ENCODE results near the gene ETNPPL.
"Not testable (repeated sequence)": the region's sequence is repeated elsewhere in the genome, so short reads cannot be mapped to it uniquely, and the experiment has no call there.

The ETNPPL gene

DNA sequence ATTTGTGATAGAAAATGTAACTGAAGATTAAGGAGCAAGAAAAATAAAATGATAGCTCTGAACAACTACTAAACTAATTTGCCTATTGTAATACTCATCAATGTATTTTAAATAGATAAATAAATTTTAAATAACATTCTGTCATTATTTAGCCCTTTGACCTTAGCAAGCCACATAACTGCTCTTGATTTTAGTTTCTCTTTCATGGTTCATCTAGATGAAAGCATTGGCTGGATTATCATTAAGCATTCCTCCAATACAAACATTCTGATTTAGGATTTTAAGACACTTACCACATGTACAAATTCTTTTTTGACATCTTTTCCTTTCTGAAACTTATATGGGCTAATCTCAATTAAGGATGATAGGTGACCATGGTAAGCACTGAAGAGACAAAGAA lies 8.5 kb downstream of the ETNPPL start:
- DNase-seq, result no peak

DNA sequence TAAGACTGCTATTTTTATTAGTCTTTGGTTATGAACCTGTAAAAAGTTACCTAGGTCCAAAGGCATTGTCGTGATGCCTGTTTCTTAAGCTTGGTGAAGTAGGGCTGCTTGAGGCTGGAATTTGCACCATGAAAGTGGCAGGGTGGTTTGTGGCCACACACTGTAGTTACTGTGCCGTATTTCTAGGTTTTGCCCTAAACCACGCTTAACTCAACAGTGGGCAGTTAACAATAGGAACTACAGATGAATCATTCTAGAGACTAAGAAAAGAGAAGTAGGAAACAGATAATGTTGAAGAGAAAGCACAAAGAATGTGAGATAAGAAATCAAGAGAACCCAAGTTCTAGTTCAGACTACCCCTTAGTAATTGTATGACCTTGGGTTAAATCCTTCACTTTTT lies 11.5 kb downstream of the ETNPPL start:
- DNase-seq, result no peak

GRCh38 chr4:108749119-108749518 lies 13.7 kb downstream of the ETNPPL start:
- DNase-seq, result no peak

DNA sequence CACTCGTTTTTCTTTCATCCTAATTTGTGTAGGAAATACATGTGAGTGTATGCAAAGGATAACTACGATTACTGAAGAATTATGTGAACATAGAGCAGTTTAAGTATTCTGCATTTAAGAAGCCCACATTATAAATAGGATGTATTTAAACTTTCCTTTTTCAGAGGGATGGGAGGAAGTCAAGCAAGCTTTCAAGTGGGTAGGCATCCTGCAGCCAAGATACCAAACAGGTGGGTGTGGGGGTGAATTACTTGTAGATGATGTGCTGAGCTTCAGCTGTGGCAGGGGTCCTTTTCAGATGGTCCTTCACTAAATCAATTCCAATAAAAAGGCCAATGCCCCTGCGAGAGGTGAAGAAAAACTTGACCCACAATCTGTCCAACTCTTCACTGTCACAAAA lies 16.3 kb downstream of the ETNPPL start:
- no peak for DNase-seq

DNA sequence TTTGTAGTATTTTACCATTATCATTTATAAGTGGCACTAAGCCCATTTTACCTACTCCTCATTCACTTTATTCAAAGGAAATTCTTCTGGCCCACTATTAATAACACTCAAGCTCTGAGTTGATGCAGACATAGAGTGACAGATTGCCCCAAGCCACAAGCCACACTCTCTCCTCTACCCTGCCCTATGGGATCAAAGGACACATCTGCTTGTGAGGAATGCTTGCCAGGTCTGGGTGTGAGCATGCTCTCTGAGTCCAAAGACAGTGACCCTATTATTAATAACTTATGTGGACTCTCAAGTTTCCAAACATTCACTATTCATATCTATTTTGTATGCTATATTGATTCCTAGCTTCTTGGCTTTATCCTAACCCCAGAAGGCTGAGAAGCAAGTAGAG lies 18.5 kb downstream of the ETNPPL start:
- DNase-seq, result no peak

DNA sequence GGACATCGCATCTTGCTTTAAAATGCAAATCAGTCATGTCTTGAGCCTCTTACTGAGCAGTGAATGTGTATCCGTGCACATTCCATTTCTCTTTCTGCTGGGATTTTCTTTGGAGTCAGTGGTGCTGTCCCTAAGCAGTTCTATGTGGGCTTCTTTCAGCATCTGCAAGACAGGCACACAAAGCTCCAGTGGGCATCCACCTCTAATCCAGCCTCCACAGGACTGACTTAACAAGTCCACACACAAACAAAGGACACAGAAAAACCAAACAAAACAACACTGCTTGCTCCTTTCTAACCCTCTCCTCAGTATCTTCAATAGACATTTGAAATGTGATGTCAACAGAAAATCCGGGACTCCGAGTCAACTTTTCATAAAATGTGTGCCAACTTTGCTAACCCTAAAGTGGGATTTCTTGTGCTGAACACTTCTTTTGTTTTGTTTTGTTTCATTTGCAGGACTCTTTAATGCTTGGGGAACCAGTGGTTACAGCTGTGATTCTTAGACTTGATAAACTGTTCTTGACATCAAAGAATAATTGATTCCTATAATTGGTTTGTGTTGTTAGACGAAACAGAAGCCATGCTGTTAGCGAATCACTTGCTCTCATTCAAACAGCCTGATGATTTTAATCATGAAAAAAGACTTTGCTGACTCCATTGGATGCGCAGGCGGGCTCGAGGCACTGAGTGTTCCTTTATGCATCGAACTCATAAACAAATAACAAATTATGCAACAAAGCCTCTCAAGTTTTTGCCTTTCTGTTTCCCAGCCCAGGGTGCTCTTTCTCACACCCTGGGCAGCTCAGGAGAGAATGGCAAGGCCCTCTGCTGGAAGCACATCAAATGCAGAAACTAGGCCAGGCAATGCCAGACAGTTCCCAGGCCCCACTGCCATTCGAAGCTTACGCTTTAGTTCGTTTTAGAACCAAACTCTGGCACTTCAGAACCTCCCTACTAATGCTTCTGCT lies 20.1 kb downstream of the ETNPPL start:
- no peak for DNase-seq

DNA sequence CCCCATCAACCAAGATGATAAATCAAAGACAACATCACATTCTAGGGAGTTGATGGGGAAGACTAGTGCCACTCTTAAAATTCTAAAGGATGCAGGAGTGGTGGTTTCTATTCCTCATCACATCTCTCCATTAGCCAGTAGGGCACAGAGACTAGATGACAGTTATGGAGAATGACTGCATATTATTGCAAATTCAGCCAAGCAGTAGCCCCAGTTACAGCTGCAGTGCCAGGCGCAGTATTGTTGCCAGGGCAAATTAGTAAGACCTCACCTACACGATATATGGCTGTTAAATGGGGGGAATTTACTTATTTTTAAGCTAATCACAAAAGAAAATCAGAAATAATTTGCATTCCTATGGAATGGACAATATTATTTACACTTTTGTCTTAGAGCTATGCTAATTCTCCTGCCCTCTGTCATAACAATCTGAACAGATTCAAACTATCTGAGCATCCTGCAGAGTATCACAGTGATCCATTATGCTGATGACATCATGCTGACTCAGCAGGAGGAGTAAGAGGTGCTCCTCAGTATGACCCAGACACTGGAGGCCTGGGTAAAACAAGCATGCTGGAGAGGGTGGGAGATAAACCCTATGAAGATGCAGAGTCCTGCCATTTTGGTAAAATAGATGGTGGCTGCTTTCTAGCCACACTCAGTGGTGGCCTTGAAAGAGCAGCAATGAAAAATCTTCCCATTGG lies 24.7 kb downstream of the ETNPPL start:
- DNase-seq, result no peak

- DNase-seq, result no peak
Observed at GRCh38 chr4:108731006-108731405, 31.8 kb downstream of the ETNPPL start.

GRCh38 chr4:108730579-108730978 lies 32.3 kb downstream of the ETNPPL start:
- DNase-seq, result no peak

DNA sequence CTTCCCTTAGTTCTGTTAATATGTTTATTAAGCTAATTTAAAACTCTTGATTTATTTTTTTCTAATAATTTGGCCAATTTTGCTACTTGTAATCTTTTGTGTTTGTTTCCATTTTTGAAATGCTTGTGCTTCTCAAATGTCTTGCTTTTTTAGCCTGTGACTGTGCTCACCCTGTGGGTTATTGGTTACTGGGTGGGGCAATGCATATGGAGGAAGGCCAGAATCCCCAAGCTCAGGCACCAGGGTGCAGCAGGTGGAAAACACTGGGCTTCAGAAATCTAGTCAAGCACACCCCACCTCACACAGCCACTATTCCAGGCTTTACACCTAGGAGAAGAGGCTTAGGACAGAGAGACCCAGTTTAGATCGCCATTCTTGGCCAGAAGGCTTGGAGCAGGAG lies 33.1 kb downstream of the ETNPPL start:
- DNase-seq, result no peak

DNA sequence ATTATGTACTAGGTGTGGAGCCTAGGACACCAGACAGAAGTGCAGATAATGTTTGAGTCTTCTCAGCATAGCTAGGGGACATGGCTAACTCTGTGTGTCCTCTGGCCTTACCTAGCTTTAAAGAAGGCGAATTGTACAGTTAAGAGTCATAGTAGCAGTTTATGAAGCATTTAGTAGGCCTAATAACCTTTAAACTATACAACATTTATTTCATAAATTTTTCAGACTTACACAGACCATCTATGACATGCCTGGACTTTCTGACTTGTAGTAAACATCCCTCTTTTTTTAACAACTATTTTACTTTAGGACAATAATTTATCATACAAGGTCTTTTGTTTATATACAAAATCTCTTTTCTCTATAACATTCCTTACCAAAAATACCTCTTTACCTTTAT lies 37.4 kb downstream of the ETNPPL start:
- DNase-seq, result no peak

DNA sequence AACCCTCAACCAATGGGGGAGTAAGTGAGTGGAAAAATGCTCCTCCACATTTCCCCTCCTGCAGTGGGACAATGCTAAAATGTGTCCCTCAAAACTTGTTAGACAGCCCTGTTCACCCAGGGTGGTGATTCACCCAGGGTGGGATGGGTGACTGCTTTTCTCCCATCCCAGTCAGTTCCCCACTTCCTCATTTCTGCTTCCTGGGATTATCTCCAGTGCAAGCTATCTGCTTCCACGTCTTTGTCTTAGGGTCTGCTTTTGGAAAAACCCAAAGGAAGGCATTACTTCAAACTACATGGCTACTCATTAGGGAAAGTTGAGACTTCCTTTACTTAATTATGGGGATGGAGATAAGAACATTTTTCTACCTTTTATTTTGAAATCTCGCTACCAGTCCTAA lies 45.5 kb downstream of the ETNPPL start:
- no peak for DNase-seq

- no peak for DNase-seq
Observed at GRCh38 chr4:108716340-108716739, 46.5 kb downstream of the ETNPPL start.

- no peak for DNase-seq
Observed at GRCh38 chr4:108714880-108715279, 48.0 kb downstream of the ETNPPL start.

DNA sequence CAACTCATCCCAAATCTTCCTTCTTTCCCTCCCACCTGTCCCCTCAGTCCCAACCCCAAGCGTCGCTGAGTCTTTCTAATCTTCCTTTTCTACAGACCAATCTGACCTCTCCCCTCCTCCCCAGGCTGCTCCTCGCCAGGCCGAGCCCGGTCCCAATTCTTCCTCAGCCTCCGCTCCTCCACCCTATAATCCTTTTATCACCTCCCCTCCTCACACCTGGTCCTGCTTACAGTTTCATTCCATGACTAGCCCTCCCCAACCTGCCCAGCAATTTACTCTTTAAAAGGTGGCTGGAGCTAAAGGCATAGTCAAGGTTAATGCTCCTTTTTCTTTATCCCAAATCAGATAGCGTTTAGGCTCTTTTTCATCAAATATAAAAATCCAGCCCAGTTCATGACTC lies 52.3 kb downstream of the ETNPPL start:
- DNase-seq, result not testable (repeated sequence)

GRCh38 chr4:108709722-108710121 lies 53.1 kb downstream of the ETNPPL start:
- no peak for DNase-seq

- DNase-seq, result no peak
Observed at GRCh38 chr4:108709234-108709633, 53.6 kb downstream of the ETNPPL start.

DNA sequence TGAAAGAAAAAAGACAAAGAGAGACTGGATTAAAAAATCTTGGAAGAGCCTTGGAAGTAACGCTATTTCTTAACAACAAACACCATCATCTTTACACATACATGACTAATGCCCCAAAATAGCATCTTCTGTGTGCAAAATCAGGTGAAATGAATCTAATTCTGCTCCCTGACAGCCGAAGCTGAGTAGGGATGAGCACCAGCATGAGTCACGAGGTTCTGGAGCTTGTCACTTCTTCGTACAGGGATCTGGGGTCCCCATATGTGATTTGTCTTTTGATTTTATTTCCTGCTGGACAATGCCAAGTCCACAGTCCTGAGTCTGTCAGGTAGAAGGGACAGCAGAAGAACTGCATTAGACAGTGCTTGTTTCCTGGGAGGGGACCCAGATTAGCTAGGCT lies 56.6 kb downstream of the ETNPPL start:
- DNase-seq, result no peak

DNA sequence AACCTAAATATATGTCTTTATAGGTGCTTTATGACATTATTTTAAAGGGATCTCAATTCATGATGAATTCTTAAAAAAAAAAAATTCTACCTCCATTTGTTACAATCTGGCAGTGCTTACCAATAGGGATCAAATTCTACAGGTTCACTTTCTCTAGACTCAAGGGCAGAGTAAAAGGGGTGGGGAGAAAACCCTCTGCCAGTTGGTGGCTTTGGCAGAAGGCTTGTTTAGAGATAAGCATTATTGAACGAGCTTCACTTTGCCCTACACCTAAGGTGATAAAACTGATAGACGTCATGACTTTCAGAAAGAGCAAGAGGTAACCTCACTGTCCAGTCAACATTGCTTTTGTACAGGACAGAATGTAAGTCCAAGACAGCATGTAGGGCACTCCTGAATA lies 58.9 kb downstream of the ETNPPL start:
- DNase-seq, result no peak

- no peak for DNase-seq
Observed at GRCh38 chr4:108703370-108703769, 59.5 kb downstream of the ETNPPL start.

GRCh38 chr4:108702960-108703359 lies 59.9 kb downstream of the ETNPPL start:
- DNase-seq, result no peak

GRCh38 chr4:108700081-108700757 lies 62.6 kb downstream of the ETNPPL start:
- no peak for DNase-seq

DNA sequence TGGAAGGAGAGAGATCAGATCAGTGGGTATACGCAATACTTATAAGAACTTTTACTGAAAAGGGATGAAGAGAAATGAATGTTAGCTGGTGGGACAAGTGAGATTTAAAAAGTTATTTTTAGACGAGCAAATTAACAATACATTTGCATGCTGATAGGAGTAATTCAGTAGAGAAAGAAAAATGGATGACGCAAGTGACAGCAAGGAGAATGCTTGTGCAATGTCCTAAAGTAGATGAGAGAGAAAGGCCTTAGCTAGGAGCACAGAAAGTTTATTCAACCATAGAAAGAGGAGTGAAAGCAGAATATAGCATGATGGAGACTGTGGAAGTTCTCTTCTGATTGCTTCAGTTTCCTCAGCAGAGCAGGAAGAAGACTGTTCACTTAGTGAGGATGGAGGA lies 66.7 kb downstream of the ETNPPL start:
- no peak for DNase-seq

- DNase-seq, result no peak
Observed at GRCh38 chr4:108695062-108695461, 67.8 kb downstream of the ETNPPL start.
